Breast epithelium (tissue), 3 donors: ENCODE results near the gene MYO5B.

Experiments
- CTCF ChIP-seq, 3 donors: fragments of 450-650 bp; IDR thresholded peaks; one replicate each; pipeline ENCODE4 v1.5.1; 2016 to 2017; ENCODE audit warnings: antibody characterized with exemption in 3 of 3, mild to moderate bottlenecking in 3 of 3, moderate library complexity in 3 of 3
- POLR2A ChIP-seq: fragments of 450-650 bp; IDR thresholded peaks from one replicate; pipeline ENCODE4 v1.6.1; 2016; ENCODE audit warnings: antibody characterized with exemption, mild to moderate bottlenecking, moderate library complexity

GRCh38 chr18:50131591-50131990, 63.4 kb downstream of the MYO5B start:
- TF ChIP-seq POLR2A (no peak), CTCF (IDR thresholded peaks at IDR 0.05) (no peak)
